ENCODE results near the gene ABCG4.

- TF ChIP-seq POLR2AphosphoS5 (IDR thresholded peaks at IDR 0.05; ENCODE audit: low read depth, low read length) (no peak), SIN3A (IDR thresholded peaks at IDR 0.05; ENCODE audit: borderline replicate concordance, insufficient read depth, low read length) (no peak)
These were observed 29.9 kb upstream of the ABCG4 start for GRCh38 chr11:119118946-119119345.

Measured in PFSK-1 (cell line).